Kidney epithelial cell (primary cell): Measurements from ENCODE around the gene PBX1. TPM values are rescaled to one million over a fixed set of nuclear protein-coding genes. Genes with fewer than 3 reads are reported as not detected.

Source experiments
- DNase-seq: peaks from one replicate; pipeline ENCODE4 v3.0.0-alpha.2; 2010; ENCODE audit warnings: low read depth
- H3K27me3 ChIP-seq: 2 replicates; pipeline ENCODE4 v1.6.0; 2011; ENCODE audit warnings: low read length; ENCODE audit not compliant: control insufficient read depth, insufficient read depth
- H3K36me3 ChIP-seq: 2 replicates; pipeline ENCODE4 v1.5.1; 2011; ENCODE audit warnings: low read length; ENCODE audit not compliant: control insufficient read depth, insufficient read depth
- H3K4me3 ChIP-seq: 2 replicates; pipeline ENCODE4 v1.5.1; 2011; ENCODE audit warnings: low read depth, mild to moderate bottlenecking, control low read depth, low read length
- CTCF ChIP-seq: IDR thresholded peaks from 2 replicates; pipeline ENCODE4 v1.5.1; 2011; ENCODE audit warnings: mild to moderate bottlenecking, moderate library complexity, low read length, control low read depth, inconsistent platforms; ENCODE audit not compliant: insufficient read depth, poor library complexity, severe bottlenecking
- total RNA-seq: library from RNA; depleted of rRNA; stranded (reverse); fragments of >200 nt; gene quantifications from 2 replicates; pipeline ENCODE4 v1.2.3, GENCODE V29; 2015

The PBX1 gene
- total RNA-seq, 1 donor from 2014 or later, result 5.7 TPM

DNA sequence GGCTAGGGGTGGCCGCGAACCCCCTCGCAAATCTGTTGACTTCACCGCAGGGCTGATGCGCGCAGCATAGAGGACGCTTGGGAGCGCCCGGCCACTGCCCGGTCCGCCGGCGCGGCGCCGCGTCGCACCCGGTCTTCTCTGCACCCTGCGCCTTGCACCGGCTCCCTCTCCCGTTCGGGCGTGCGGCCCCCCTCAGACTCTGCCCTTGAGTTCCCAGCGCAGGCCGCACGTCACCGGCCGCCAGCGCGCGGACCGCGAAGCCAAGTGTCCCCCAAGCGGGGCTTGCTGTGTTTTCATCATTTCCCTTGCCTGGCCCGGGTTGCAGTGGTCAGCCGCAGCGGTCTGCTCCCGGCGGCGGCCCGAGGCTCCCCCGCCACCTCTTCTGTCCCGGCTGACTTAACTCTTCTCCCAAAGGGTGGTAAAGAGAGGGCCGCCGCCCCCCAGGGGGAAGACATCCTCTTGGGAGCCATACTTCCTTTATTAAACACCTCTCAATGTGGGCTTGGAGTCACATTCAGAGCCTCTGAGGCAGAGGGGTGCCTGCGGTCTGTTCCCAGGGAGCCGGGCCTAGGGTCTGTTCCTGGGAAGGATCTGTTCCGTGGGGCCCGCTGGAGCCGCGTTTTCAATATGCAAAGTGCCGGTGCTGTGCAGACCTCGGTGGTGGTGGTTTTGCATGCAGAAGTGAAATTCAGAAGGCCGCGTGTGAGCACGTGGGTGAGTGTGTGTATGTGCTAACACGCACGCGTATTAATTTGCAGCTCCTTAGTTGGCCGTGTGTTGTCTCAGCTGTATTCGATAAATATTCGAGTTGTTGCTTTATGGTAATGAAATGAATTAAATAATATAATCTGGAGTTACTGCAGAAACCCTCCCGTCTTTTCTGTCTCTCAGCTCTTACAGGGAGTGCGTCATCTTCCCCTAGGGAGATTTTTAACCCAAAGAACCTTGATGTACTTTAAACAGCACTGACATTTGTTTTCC, 17.6 kb downstream of the PBX1 start:
- no peak overlapping the region for H3K4me3 ChIP-seq
- no peaks in the 10 kb centered on the region for H3K36me3 ChIP-seq
- TF ChIP-seq CTCF, result no peak
- no peak for DNase-seq
- no peaks in the 10 kb centered on the region for H3K27me3 ChIP-seq

DNA sequence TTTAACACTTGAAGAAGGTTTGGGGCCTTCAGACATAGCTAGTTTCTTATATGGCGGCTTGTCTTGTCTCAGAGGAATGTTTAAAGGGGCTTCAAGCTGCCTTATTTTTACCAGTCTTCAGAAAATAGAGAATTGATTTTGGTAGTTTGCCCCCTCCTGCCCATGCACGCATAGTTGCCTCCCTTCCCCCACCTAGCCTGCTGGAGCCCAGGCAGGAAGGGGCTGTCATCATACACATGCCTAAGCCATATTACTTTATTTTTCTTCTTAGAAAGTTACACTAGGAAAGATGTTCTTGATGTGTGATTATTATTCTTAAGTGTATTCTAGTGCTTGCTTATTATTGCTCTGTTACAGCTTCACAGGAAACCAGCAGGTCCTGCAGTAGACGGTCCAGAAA, 18.3 kb downstream of the PBX1 start:
- Histone ChIP-seq H3K36me3 (no peaks in the 10 kb centered on the region), H3K27me3 (no peaks in the 10 kb centered on the region), H3K4me3 (no peak overlapping the region)
- no peak for TF ChIP-seq CTCF
- DNase-seq, result no peak

- Histone ChIP-seq H3K27me3 (no peaks in the 10 kb centered on the region), H3K36me3 (no peaks in the 10 kb centered on the region), H3K4me3 (no peak overlapping the region)
- no peak for DNase-seq
- TF ChIP-seq CTCF, result no peak
These were observed 19.7 kb downstream of the PBX1 start for GRCh38 chr1:164578479-164579200.

GRCh38 chr1:164579381-164579780, 20.4 kb downstream of the PBX1 start:
- H3K27me3 ChIP-seq, result no peaks in the 10 kb centered on the region
- H3K36me3 ChIP-seq, result no peaks in the 10 kb centered on the region
- DNase-seq, result no peak
- no peak overlapping the region for H3K4me3 ChIP-seq
- no peak for TF ChIP-seq CTCF

DNA sequence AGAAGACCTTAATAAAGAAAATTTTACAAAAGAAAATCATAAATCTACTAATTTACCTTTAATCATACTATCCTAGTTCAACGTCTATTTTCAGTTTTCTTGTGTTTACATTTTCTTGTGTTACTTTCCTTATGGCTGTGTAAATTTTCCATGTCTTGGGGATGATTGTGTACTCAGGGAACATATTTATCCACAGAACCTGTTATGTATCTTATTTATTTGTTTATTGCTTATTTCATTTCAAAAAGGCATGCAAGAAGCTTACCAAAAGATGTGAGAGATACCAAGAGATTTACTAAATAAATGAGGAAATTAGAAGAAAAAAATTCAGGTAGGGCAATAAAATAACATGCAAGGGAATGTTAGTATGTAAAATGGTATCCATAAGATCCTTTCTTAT, 22.8 kb downstream of the PBX1 start:
- Histone ChIP-seq H3K4me3 (no peak overlapping the region), H3K36me3 (no peaks in the 10 kb centered on the region), H3K27me3 (no peaks in the 10 kb centered on the region)
- no peak for TF ChIP-seq CTCF
- DNase-seq, result no peak
